ENCODE results near the gene GPHN.
"Not testable (repeated sequence)": the region's sequence is repeated elsewhere in the genome, so short reads cannot be mapped to it uniquely, and the experiment has no call there.

GPHN gene

GRCh38 chr14:66540038-66540437 lies 32.1 kb downstream of the GPHN start:
- TF ChIP-seq CTCF (conservative IDR thresholded peaks at IDR 0.05; ENCODE audit: control insufficient read depth, insufficient read depth, low read depth, low read length) = no peak
- H3K4me3 ChIP-seq (ENCODE audit: control insufficient read depth, low read depth, low read length) = no peak overlapping the region
- DNase-seq (ENCODE audit: low read depth) = no peak

- TF ChIP-seq CTCF (conservative IDR thresholded peaks at IDR 0.05; ENCODE audit: control insufficient read depth, insufficient read depth, low read depth, low read length) = no peak
- DNase-seq (ENCODE audit: low read depth) = no peak
- no peak overlapping the region for H3K4me3 ChIP-seq (ENCODE audit: control insufficient read depth, low read depth, low read length)
Measured at GRCh38 chr14:66541627-66542026, 33.7 kb downstream of the GPHN start.

GRCh38 chr14:66543996-66544395 lies 36.0 kb downstream of the GPHN start:
- DNase-seq (ENCODE audit: low read depth) = no peak
- no peak for TF ChIP-seq CTCF (conservative IDR thresholded peaks at IDR 0.05; ENCODE audit: control insufficient read depth, insufficient read depth, low read depth, low read length)
- H3K4me3 ChIP-seq (ENCODE audit: control insufficient read depth, low read depth, low read length) = no peak overlapping the region

GRCh38 chr14:66545191-66545590 lies 37.2 kb downstream of the GPHN start:
- H3K4me3 ChIP-seq (ENCODE audit: control insufficient read depth, low read depth, low read length); DNase-seq (ENCODE audit: low read depth): not testable (repeated sequence)

GRCh38 chr14:66545751-66546150 lies 37.8 kb downstream of the GPHN start:
- not testable (repeated sequence) for H3K4me3 ChIP-seq (ENCODE audit: control insufficient read depth, low read depth, low read length); DNase-seq (ENCODE audit: low read depth)

GRCh38 chr14:66563731-66564130 lies 55.8 kb downstream of the GPHN start:
- no peak for TF ChIP-seq CTCF (conservative IDR thresholded peaks at IDR 0.05; ENCODE audit: control insufficient read depth, insufficient read depth, low read depth, low read length)
- H3K4me3 ChIP-seq (ENCODE audit: control insufficient read depth, low read depth, low read length) = no peak overlapping the region
- DNase-seq (ENCODE audit: low read depth) = no peak

GRCh38 chr14:66568220-66568619 lies 60.3 kb downstream of the GPHN start:
- no peak overlapping the region for H3K4me3 ChIP-seq (ENCODE audit: control insufficient read depth, low read depth, low read length)
- no peak for TF ChIP-seq CTCF (conservative IDR thresholded peaks at IDR 0.05; ENCODE audit: control insufficient read depth, insufficient read depth, low read depth, low read length)
- peak; percentile 14 for DNase-seq (ENCODE audit: low read depth)

GRCh38 chr14:66572826-66573225 lies 64.9 kb downstream of the GPHN start:
- peak; percentile 22 for DNase-seq (ENCODE audit: low read depth)
- no peak overlapping the region for H3K4me3 ChIP-seq (ENCODE audit: control insufficient read depth, low read depth, low read length)
- TF ChIP-seq CTCF (conservative IDR thresholded peaks at IDR 0.05; ENCODE audit: control insufficient read depth, insufficient read depth, low read depth, low read length) = no peak
